Keratinocyte (primary cell): ENCODE measurements around the gene CCDC24. TPM values are rescaled to one million over a fixed set of nuclear protein-coding genes. Genes with fewer than 3 reads are reported as not detected.
A peak's percentile ranks its signal among the peaks of the same experiment; 100 is the strongest.

ENCODE experiments used
- DNase-seq: peaks from one replicate; pipeline ENCODE4 v3.0.0-alpha.2; 2011; ENCODE audit warnings: low read depth, missing footprints, low spot score
- FAIRE-seq: peaks from 2 replicates; lab custom pipeline; 2011; peaks lifted over from hg19 to GRCh38; lab: Jason Lieb, UNC
- H2AFZ ChIP-seq: 2 replicates; pipeline ENCODE4 v1.6.0; 2012; ENCODE audit warnings: low read length, control low read depth, inconsistent platforms; ENCODE audit not compliant: control insufficient read depth
- H3K27ac ChIP-seq: 2 replicates; pipeline ENCODE4 v1.5.1; 2011; ENCODE audit warnings: low read length; ENCODE audit not compliant: control insufficient read depth, insufficient read depth
- H3K27me3 ChIP-seq: 3 replicates; pipeline ENCODE4 v1.6.0; 2011; ENCODE audit warnings: low read length; ENCODE audit not compliant: control insufficient read depth, insufficient read depth; ENCODE audit errors: extremely low read depth
- H3K36me3 ChIP-seq, 2 experiments: 2 replicates in 1 of 2; 3 replicates in 1 of 2; pipeline ENCODE4 v1.5.1; 2011; ENCODE audit warnings: low read length in 2 of 2, mild to moderate bottlenecking in 1 of 2; ENCODE audit not compliant: control insufficient read depth in 2 of 2, insufficient read depth in 2 of 2; ENCODE audit errors: extremely low read depth in 1 of 2
- H3K4me1 ChIP-seq: 3 replicates; pipeline ENCODE4 v1.5.1; 2011; ENCODE audit warnings: low read length; ENCODE audit not compliant: control insufficient read depth, insufficient read depth; ENCODE audit errors: extremely low read depth
- H3K4me2 ChIP-seq: 3 replicates; pipeline ENCODE4 v1.6.0; 2011; ENCODE audit warnings: low read depth, low read length; ENCODE audit not compliant: control insufficient read depth, insufficient read depth; ENCODE audit errors: extremely low read depth
- H3K4me3 ChIP-seq, 3 experiments: fragments of 200-600 bp in 1 of 3; sonication (generic) in 1 of 3; 2 replicates in 2 of 3; 3 replicates in 1 of 3; pipeline ENCODE4 v1.5.1; 2011 to 2016; ENCODE audit warnings: low read length in 3 of 3, mild to moderate bottlenecking in 3 of 3, control low read depth in 2 of 3, inconsistent platforms in 1 of 3, low read depth in 1 of 3, mixed read lengths in 1 of 3, mixed run types in 1 of 3, moderate library complexity in 1 of 3; ENCODE audit not compliant: control insufficient read depth in 2 of 3, insufficient read depth in 2 of 3; ENCODE audit errors: extremely low read depth in 1 of 3
- H3K79me2 ChIP-seq: 2 replicates; pipeline ENCODE4 v1.6.0; 2012; ENCODE audit warnings: low read length; ENCODE audit not compliant: control insufficient read depth, insufficient read depth
- H3K9ac ChIP-seq: 3 replicates; pipeline ENCODE4 v1.6.0; 2011; ENCODE audit warnings: low read length; ENCODE audit not compliant: control insufficient read depth, insufficient read depth; ENCODE audit errors: extremely low read depth
- H3K9me1 ChIP-seq: 3 replicates; pipeline ENCODE4 v1.6.0; 2011; ENCODE audit warnings: low read length; ENCODE audit not compliant: control insufficient read depth, insufficient read depth; ENCODE audit errors: extremely low read depth
- H3K9me3 ChIP-seq: 2 replicates; pipeline ENCODE4 v1.5.1; 2012; ENCODE audit warnings: low read depth, low read length; ENCODE audit not compliant: control insufficient read depth
- H4K20me1 ChIP-seq: 3 replicates; pipeline ENCODE4 v1.6.0; 2011; ENCODE audit warnings: low read length; ENCODE audit not compliant: control insufficient read depth, insufficient read depth; ENCODE audit errors: extremely low read depth
- CTCF ChIP-seq, 3 experiments: IDR thresholded peaks in 1 of 3; conservative IDR thresholded peaks in 1 of 3; optimal IDR thresholded peaks in 1 of 3; 2 replicates in 2 of 3; 3 replicates in 1 of 3; pipeline versions ENCODE3 to v1.5.1; 2011; ENCODE audit warnings: low read length in 3 of 3, mild to moderate bottlenecking in 3 of 3, moderate library complexity in 2 of 3, control low read depth in 1 of 3, inconsistent platforms in 1 of 3; ENCODE audit not compliant: insufficient read depth in 2 of 3; ENCODE audit errors: extremely low read depth in 1 of 3
- EZH2 ChIP-seq: IDR thresholded peaks from one replicate; pipeline ENCODE4 v1.6.1; 2012; ENCODE audit warnings: inconsistent platforms, mild to moderate bottlenecking, low read length, moderate library complexity
- dilution Hi-C: fragments of 300-500 bp; cut with MboI; formaldehyde crosslinking; loops from one replicate; pipeline ENCODE4 v1.7.0; 2020; ENCODE audit warnings: low sequenced_read_pairs; ENCODE audit not compliant: extremely low pct_ligation_motif_present
- polyA plus RNA-seq, 5 experiments: library from polyadenylated mRNA; depleted of rRNA in 3 of 5; stranded (reverse) in 3 of 5; stranded (forward) in 1 of 5; unstranded in 1 of 5; fragments of >200 nt; gene quantifications; 1 replicate in 1 of 5; 2 replicates in 3 of 5; 3 replicates in 1 of 5; pipeline versions ENCODE4 v1.2.1 to v1.2.3, GENCODE V29; 2011 to 2012; ENCODE audit warnings: missing spikeins in 2 of 5, low read depth in 1 of 5, low replicate concordance in 1 of 5

The CCDC24 gene
- polyA plus RNA-seq, 1 donor (not counting 4 experiments of a cell fraction or from before 2014, with no cell fraction given), result 5.2 TPM

- Histone ChIP-seq H3K27ac (no peak overlapping the region), H3K4me1 (peaks cover 23% of the 10 kb centered on the region), H2AFZ (no peak overlapping the region), H3K36me3 (no peaks in the 10 kb centered on the region), H3K9me1 (no peaks in the 10 kb centered on the region), H4K20me1 (no peaks in the 10 kb centered on the region), H3K79me2 (no peaks in the 10 kb centered on the region), H3K4me2 (peak overlapping the region; percentile 16), H3K27me3 (no peaks in the 10 kb centered on the region), H3K9me3 (no peaks in the 10 kb centered on the region), H3K4me3 (no peak overlapping the region), H3K9ac (no peak overlapping the region)
- dilution Hi-C loops, result no loop called here
- FAIRE-seq (peak; percentile 13), DNase-seq (no peak)
- TF ChIP-seq EZH2 (no peak), CTCF (optimal IDR thresholded peaks at IDR 0.05 in 1 of 3, IDR thresholded peaks at IDR 0.05 in 1 of 3, conservative IDR thresholded peaks at IDR 0.05 in 1 of 3; ENCODE audit: extremely low read depth in 1 of 3, insufficient read depth in 2 of 3, low read length in 3 of 3) (no peak)
Measured at GRCh38 chr1:44038876-44039657, 47.7 kb downstream of the CCDC24 start.

GRCh38 chr1:44040418-44040817, 49.0 kb downstream of the CCDC24 start:
- Histone ChIP-seq H4K20me1 (no peaks in the 10 kb centered on the region), H3K27ac (no peak overlapping the region), H3K4me3 (no peak overlapping the region), H3K9me1 (no peaks in the 10 kb centered on the region), H3K9me3 (no peaks in the 10 kb centered on the region), H3K9ac (no peak overlapping the region), H2AFZ (no peak overlapping the region), H3K36me3 (no peaks in the 10 kb centered on the region), H3K4me1 (peaks cover 28% of the 10 kb centered on the region), H3K79me2 (no peaks in the 10 kb centered on the region), H3K4me2 (no peak overlapping the region), H3K27me3 (no peaks in the 10 kb centered on the region)
- no peak for FAIRE-seq
- dilution Hi-C loops, result no loop called here
- TF ChIP-seq CTCF (optimal IDR thresholded peaks at IDR 0.05 in 1 of 3, IDR thresholded peaks at IDR 0.05 in 1 of 3, conservative IDR thresholded peaks at IDR 0.05 in 1 of 3; ENCODE audit: extremely low read depth in 1 of 3, insufficient read depth in 2 of 3, low read length in 3 of 3), result no peak
- no peak for TF ChIP-seq EZH2
- no peak for DNase-seq
